Transverse colon (tissue), 4 donors: Measurements from ENCODE around the gene FTCDNL1. TPM values are rescaled to one million over a fixed set of nuclear protein-coding genes. Genes with fewer than 3 reads are reported as not detected.

Experiments used
- DNase-seq: peaks from one replicate; pipeline ENCODE4 v3.0.0-alpha.2; 2019
- H3K27ac ChIP-seq, 4 donors: fragments of 200-600 bp; sonication (generic); 2 replicates each; pipeline ENCODE4 v1.5.1; 2016 to 2018; ENCODE audit warnings: inconsistent platforms in 4 of 4
- H3K27me3 ChIP-seq: fragments of 200-600 bp; sonication (generic); 2 replicates; pipeline ENCODE4 v1.5.1; 2017; ENCODE audit warnings: inconsistent platforms
- H3K36me3 ChIP-seq, 4 donors: fragments of 200-600 bp; sonication (generic); 2 replicates each; pipeline ENCODE4 v1.5.1; 2017 to 2019; ENCODE audit warnings: inconsistent platforms in 4 of 4
- H3K4me1 ChIP-seq, 4 donors: fragments of 200-600 bp; sonication (generic); 2 replicates each; pipeline ENCODE4 v1.5.1; 2017 to 2020; ENCODE audit warnings: inconsistent platforms in 4 of 4
- H3K4me3 ChIP-seq, 4 donors: fragments of 200-600 bp; sonication (generic); 1 replicate in 1 of 4; 2 replicates in 3 of 4; pipeline versions ENCODE4 v1.5.1 to v1.6.1; 2017 to 2019; ENCODE audit warnings: inconsistent platforms in 4 of 4
- H3K9me3 ChIP-seq, 2 donors: fragments of 200-600 bp; sonication (generic); 2 replicates each; pipeline ENCODE4 v1.5.1; 2017 to 2019; ENCODE audit warnings: inconsistent platforms in 2 of 2
- CTCF ChIP-seq, 5 experiments: fragments of 200-600 bp in 3 of 5; fragments of 450-650 bp in 2 of 5; sonication (generic) in 3 of 5; IDR thresholded peaks; 1 replicate in 2 of 5; 2 replicates in 3 of 5; pipeline ENCODE4 v1.5.1; 2016 to 2017; ENCODE audit warnings: antibody characterized with exemption in 5 of 5, inconsistent platforms in 3 of 5, mild to moderate bottlenecking in 2 of 5, moderate library complexity in 1 of 5
- EP300 ChIP-seq: sonication (generic); formaldehyde crosslinking; IDR thresholded peaks from one replicate; pipeline ENCODE4 v1.6.1; 2017; ENCODE audit warnings: antibody characterized with exemption, low read depth
- POLR2A ChIP-seq: fragments of 450-650 bp; IDR thresholded peaks from one replicate; pipeline ENCODE4 v1.6.1; 2016; ENCODE audit warnings: antibody characterized with exemption, mild to moderate bottlenecking, moderate library complexity
- POLR2AphosphoS5 ChIP-seq, 3 donors: sonication (generic); formaldehyde crosslinking; IDR thresholded peaks; one replicate each; pipeline ENCODE4 v1.6.1; 2016; ENCODE audit warnings: antibody characterized with exemption in 3 of 3
- WGBS, 2 donors: methylation state at CpG; one replicate each; pipeline ENCODE4 v1.1.5; 2018; ENCODE audit warnings: low coverage in 1 of 2; 5-methylcytosine and 5-hydroxymethylcytosine counted together
- in situ Hi-C, 4 donors: fragments of 200-750 bp; cut with MboI; loops; one replicate each; pipeline versions ENCODE4 v1.15.0 to v1.15.1; 2017; ENCODE audit warnings: low sequenced_read_pairs in 3 of 4, low pct_ligation_motif_present in 1 of 4, low pct_unique_long_range_greater_than_20kb in 1 of 4
- intact Hi-C: fragments of 100-400 bp; cut with DNase I; formaldehyde crosslinking; loops from one replicate; pipeline ENCODE4 v1.15.1; 2023; ENCODE audit warnings: low total_unique reads
- total RNA-seq, 4 donors: library from RNA; depleted of rRNA; stranded (reverse); fragments of >200 nt; gene quantifications; one replicate each; pipeline ENCODE4 v1.1.0, GENCODE V29; 2016

The FTCDNL1 gene
- total RNA-seq, 4 donors from 2014 or later: 1.8 to 2.7 TPM; not detected in 2

- TF ChIP-seq EP300 (no peak), POLR2A (no peak), CTCF (IDR thresholded peaks at IDR 0.05) (no peak), POLR2AphosphoS5 (IDR thresholded peaks at IDR 0.05) (no peak)
- Histone ChIP-seq H3K36me3 (no peaks in the 10 kb centered on the region), H3K4me1 (no peaks in the 10 kb centered on the region), H3K9me3 (no peaks in the 10 kb centered on the region), H3K27me3 (no peaks in the 10 kb centered on the region), H3K27ac (no peak overlapping the region), H3K4me3 (no peak overlapping the region)
- in situ Hi-C loops: no loop called here
- WGBS, 2 donors: 70 to 100% methylated on average over 1 to 4 of the region's 4 CpGs
- DNase-seq: no peak
- intact Hi-C loops: no loop called here
Observed at GRCh38 chr2:199784512-199784911, 66.5 kb downstream of the FTCDNL1 start.

GRCh38 chr2:199779589-199779988 is 71.4 kb downstream of the FTCDNL1 start:
- intact Hi-C loops (no loop called here), in situ Hi-C loops (no loop called here)
- no peak for TF ChIP-seq EP300
- TF ChIP-seq POLR2AphosphoS5 (IDR thresholded peaks at IDR 0.05): no peak
- no peak for TF ChIP-seq CTCF (IDR thresholded peaks at IDR 0.05)
- no peak for TF ChIP-seq POLR2A
- H3K9me3 ChIP-seq: no peaks in the 10 kb centered on the region
- no peak overlapping the region for H3K27ac ChIP-seq
- no peak for DNase-seq
- H3K36me3 ChIP-seq: no peaks in the 10 kb centered on the region
- WGBS, 2 donors: 90% methylated on average over 3 of the region's 3 CpGs; no CpG with 5 or more reads in 1 of the 2 donors
- no peaks in the 10 kb centered on the region for H3K4me1 ChIP-seq
- no peaks in the 10 kb centered on the region for H3K27me3 ChIP-seq
- H3K4me3 ChIP-seq: no peak overlapping the region

GRCh38 chr2:199778655-199779054 is 72.3 kb downstream of the FTCDNL1 start:
- intact Hi-C loops: no loop called here
- TF ChIP-seq POLR2AphosphoS5 (IDR thresholded peaks at IDR 0.05) (no peak), CTCF (IDR thresholded peaks at IDR 0.05) (no peak), POLR2A (no peak), EP300 (no peak)
- in situ Hi-C loops: no loop called here
- H3K27ac ChIP-seq: no peak overlapping the region
- H3K9me3 ChIP-seq: no peaks in the 10 kb centered on the region
- no peak for DNase-seq
- no peaks in the 10 kb centered on the region for H3K36me3 ChIP-seq
- H3K4me1 ChIP-seq: no peaks in the 10 kb centered on the region
- no peaks in the 10 kb centered on the region for H3K27me3 ChIP-seq
- H3K4me3 ChIP-seq: no peak overlapping the region
- 82 to 86% methylated on average over 3 of the region's 3 CpGs for WGBS, 2 donors

GRCh38 chr2:199777916-199778315 is 73.1 kb downstream of the FTCDNL1 start:
- TF ChIP-seq POLR2A: no peak
- no peak for TF ChIP-seq POLR2AphosphoS5 (IDR thresholded peaks at IDR 0.05)
- no peak for TF ChIP-seq EP300
- TF ChIP-seq CTCF (IDR thresholded peaks at IDR 0.05): no peak

More at GRCh38 chr2:199777916-199778315, 73.1 kb downstream of the FTCDNL1 start:
- Histone ChIP-seq H3K36me3 (no peaks in the 10 kb centered on the region), H3K4me3 (no peak overlapping the region), H3K9me3 (no peaks in the 10 kb centered on the region), H3K4me1 (no peaks in the 10 kb centered on the region), H3K27ac (no peak overlapping the region), H3K27me3 (no peaks in the 10 kb centered on the region)
- intact Hi-C loops: no loop called here
- in situ Hi-C loops: no loop called here
- WGBS, 2 donors: 52 to 62% methylated on average over 2 of the region's 2 CpGs
- DNase-seq: no peak
